Suprapubic skin (tissue), 3 donors: Measurements from ENCODE around the gene MLLT10.

Experiments
- CTCF ChIP-seq, 2 donors: fragments of 200-600 bp in 1 of 2; fragments of 450-650 bp in 1 of 2; sonication (generic) in 1 of 2; IDR thresholded peaks; one replicate each; pipeline ENCODE4 v1.5.1; 2016 to 2019; ENCODE audit warnings: antibody characterized with exemption in 2 of 2, mild to moderate bottlenecking in 1 of 2, moderate library complexity in 1 of 2
- POLR2AphosphoS5 ChIP-seq, 3 donors: sonication (generic); formaldehyde crosslinking; IDR thresholded peaks; one replicate each; pipeline ENCODE4 v1.6.1; 2017; ENCODE audit warnings: antibody characterized with exemption in 3 of 3

DNA sequence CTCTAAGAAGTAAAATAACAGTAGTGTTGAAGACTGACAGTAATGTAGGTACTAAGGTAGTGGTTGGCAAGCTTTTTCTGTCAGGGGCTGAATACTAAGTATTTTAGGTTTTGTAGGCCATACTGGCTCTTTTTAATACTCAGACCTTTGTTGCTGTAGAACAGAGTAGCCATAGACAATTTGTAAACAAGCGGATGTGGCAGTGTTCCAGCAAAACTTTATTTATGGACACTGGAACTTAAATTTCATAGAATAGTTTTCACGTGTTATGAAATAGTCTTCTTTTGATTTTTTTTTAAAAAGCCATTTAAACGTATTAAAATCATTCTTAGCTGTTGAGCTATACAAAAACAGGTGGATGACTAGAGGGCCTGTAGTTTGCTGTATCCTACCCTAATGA is 121.2 kb downstream of the MLLT10 start:
- TF ChIP-seq CTCF (IDR thresholded peaks at IDR 0.05) (no peak), POLR2AphosphoS5 (IDR thresholded peaks at IDR 0.05) (no peak)
